ENCODE data around the gene LMO3.

LMO3 gene

DNA sequence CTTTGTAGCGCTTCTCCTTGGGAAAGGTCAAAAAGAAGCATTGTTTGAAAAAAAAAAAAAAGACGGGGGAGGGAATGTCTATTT lies at the start of gene LMO3:
TSS of gene LMO3 (minus strand) at position 46 of the 84 bp plus-strand sequence. CDS start 5,302 bp downstream, outside the sequence.
- ChIA-PET CTCF (interaction anchor here (0.7 kb wide), 1 partner anchor 10 kb away, joined by 3 read pairs; no protein-coding TSS in a partner anchor), POLR2A (no interaction called here)
- no peak for DNase-seq (ENCODE audit: extremely low spot score)
- TF ChIP-seq L3MBTL2 (conservative IDR thresholded peaks at IDR 0.05): no peak
- TF ChIP-seq ELF4 (IDR thresholded peaks at IDR 0.05): no peak
- TF ChIP-seq ARNT (IDR thresholded peaks at IDR 0.05): no peak
- TF ChIP-seq SP1 (IDR thresholded peaks at IDR 0.05): no peak
- TF ChIP-seq FOXK2 (IDR thresholded peaks at IDR 0.05): no peak
- TF ChIP-seq HDGF (IDR thresholded peaks at IDR 0.05; ENCODE audit: borderline replicate concordance): no peak
- no peak for TF ChIP-seq TARDBP (IDR thresholded peaks at IDR 0.05)
- TF ChIP-seq PKNOX1 (IDR thresholded peaks at IDR 0.05): no peak
- no peak for TF ChIP-seq ZNF384 (IDR thresholded peaks at IDR 0.05)
- TF ChIP-seq NFRKB (IDR thresholded peaks at IDR 0.05): no peak
- TF ChIP-seq LEF1 (IDR thresholded peaks at IDR 0.05; ENCODE audit: borderline replicate concordance): no peak
- TF ChIP-seq BHLHE40 (IDR thresholded peaks at IDR 0.05; ENCODE audit: borderline replicate concordance): no peak
- no peak for TF ChIP-seq FOXA1 (IDR thresholded peaks at IDR 0.05)
- no peak for TF ChIP-seq CTBP1 (IDR thresholded peaks at IDR 0.05; ENCODE audit: borderline replicate concordance)
- TF ChIP-seq SUZ12 (IDR thresholded peaks at IDR 0.05): no peak
- TF ChIP-seq FOXM1 (IDR thresholded peaks at IDR 0.05; ENCODE audit: borderline replicate concordance): no peak

DNA sequence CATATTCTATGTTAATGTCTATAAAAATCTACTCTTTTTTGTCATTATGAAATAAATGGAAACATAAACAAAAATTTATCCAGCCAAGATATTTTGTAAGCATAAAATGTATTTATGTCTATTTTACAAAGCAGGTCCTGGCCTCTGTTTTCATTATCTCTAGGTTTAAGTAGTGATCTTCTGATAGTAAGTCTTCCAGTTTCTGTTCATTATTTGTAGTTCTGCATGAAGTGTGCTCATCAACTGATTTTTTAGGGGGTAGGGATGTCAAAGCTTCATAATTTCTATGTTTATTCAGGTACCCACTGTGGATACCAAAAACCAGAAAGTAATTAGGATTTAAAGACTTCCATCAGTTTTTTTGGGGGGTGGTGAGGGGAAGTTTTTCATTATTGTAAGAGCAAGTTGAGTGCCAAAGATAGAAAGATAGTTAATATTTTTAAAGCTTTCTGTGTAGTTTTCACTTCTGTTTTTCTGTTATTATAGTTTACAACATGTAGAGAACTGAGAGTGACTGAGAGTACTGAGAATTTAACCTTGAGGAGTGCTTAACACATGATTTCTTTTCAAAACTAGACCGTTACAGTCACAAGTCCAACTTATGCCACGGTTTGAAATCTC lies 30.6 kb upstream of the LMO3 start:
- TF ChIP-seq FOXA1 (IDR thresholded peaks at IDR 0.05) (no peak), ZNF384 (IDR thresholded peaks at IDR 0.05) (no peak), HDGF (IDR thresholded peaks at IDR 0.05; ENCODE audit: borderline replicate concordance) (no peak), ELF4 (IDR thresholded peaks at IDR 0.05) (no peak), SP1 (IDR thresholded peaks at IDR 0.05) (no peak), CTBP1 (IDR thresholded peaks at IDR 0.05; ENCODE audit: borderline replicate concordance) (no peak), TARDBP (IDR thresholded peaks at IDR 0.05) (no peak), SUZ12 (IDR thresholded peaks at IDR 0.05) (no peak), PKNOX1 (IDR thresholded peaks at IDR 0.05) (no peak), LEF1 (IDR thresholded peaks at IDR 0.05; ENCODE audit: borderline replicate concordance) (no peak), NFRKB (IDR thresholded peaks at IDR 0.05) (no peak), L3MBTL2 (conservative IDR thresholded peaks at IDR 0.05) (no peak), FOXM1 (IDR thresholded peaks at IDR 0.05; ENCODE audit: borderline replicate concordance) (no peak), FOXK2 (IDR thresholded peaks at IDR 0.05) (no peak), BHLHE40 (IDR thresholded peaks at IDR 0.05; ENCODE audit: borderline replicate concordance) (no peak)
- POLR2A ChIA-PET: no interaction called here
- CTCF ChIA-PET: no interaction called here
- DNase-seq (ENCODE audit: extremely low spot score): no peak

DNA sequence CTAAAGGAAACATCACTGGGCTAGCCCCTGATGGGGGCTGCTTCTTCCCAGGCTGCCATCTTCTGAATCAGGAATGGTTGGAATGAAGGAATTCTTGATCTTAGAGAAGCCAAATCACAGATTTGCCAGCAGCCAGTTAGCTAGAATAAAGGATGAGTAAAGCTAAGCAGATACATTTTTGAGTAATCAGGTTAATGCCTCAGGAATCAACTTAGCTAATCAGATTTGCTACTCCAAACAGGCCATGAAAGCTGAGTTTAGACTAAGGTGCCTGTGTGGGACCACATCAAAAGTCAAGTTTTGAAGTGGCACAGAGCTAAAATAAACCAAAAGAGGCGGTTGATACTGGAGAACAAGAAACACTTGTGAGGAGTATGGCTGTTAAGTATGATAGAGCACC lies 28.8 kb upstream of the LMO3 start:
- no peak for DNase-seq (ENCODE audit: extremely low spot score)
- CTCF ChIA-PET: no interaction called here
- POLR2A ChIA-PET: no interaction called here
- no peak for TF ChIP-seq SUZ12 (IDR thresholded peaks at IDR 0.05)
- TF ChIP-seq FOXA1 (IDR thresholded peaks at IDR 0.05): no peak
- TF ChIP-seq PKNOX1 (IDR thresholded peaks at IDR 0.05): no peak
- no peak for TF ChIP-seq ZNF384 (IDR thresholded peaks at IDR 0.05)
- no peak for TF ChIP-seq CTBP1 (IDR thresholded peaks at IDR 0.05; ENCODE audit: borderline replicate concordance)
- no peak for TF ChIP-seq ARNT (IDR thresholded peaks at IDR 0.05)

- ChIA-PET POLR2A (no interaction called here), CTCF (no interaction called here)
- TF ChIP-seq LEF1 (IDR thresholded peaks at IDR 0.05; ENCODE audit: borderline replicate concordance): no peak
- no peak for TF ChIP-seq NFRKB (IDR thresholded peaks at IDR 0.05)
- no peak for TF ChIP-seq ZNF384 (IDR thresholded peaks at IDR 0.05)
- no peak for TF ChIP-seq CTBP1 (IDR thresholded peaks at IDR 0.05; ENCODE audit: borderline replicate concordance)
- TF ChIP-seq BHLHE40 (IDR thresholded peaks at IDR 0.05; ENCODE audit: borderline replicate concordance): no peak
- no peak for TF ChIP-seq FOXK2 (IDR thresholded peaks at IDR 0.05)
- DNase-seq (ENCODE audit: extremely low spot score): no peak
These were observed 21.0 kb upstream of the LMO3 start for GRCh38 chr12:16626991-16627390.

GRCh38 chr12:16622338-16622737 lies 16.4 kb upstream of the LMO3 start:
- CTCF ChIA-PET: no interaction called here

More at GRCh38 chr12:16622338-16622737, 16.4 kb upstream of the LMO3 start:
- TF ChIP-seq CTBP1 (IDR thresholded peaks at IDR 0.05; ENCODE audit: borderline replicate concordance) (no peak), ZNF384 (IDR thresholded peaks at IDR 0.05) (no peak), ELF4 (IDR thresholded peaks at IDR 0.05) (no peak), FOXA1 (IDR thresholded peaks at IDR 0.05) (no peak), LEF1 (IDR thresholded peaks at IDR 0.05; ENCODE audit: borderline replicate concordance) (no peak), SP1 (IDR thresholded peaks at IDR 0.05) (no peak), SUZ12 (IDR thresholded peaks at IDR 0.05) (no peak), FOXM1 (IDR thresholded peaks at IDR 0.05; ENCODE audit: borderline replicate concordance) (no peak), HDGF (IDR thresholded peaks at IDR 0.05; ENCODE audit: borderline replicate concordance) (no peak), ARNT (IDR thresholded peaks at IDR 0.05) (no peak), L3MBTL2 (conservative IDR thresholded peaks at IDR 0.05) (no peak), NFRKB (IDR thresholded peaks at IDR 0.05) (no peak), FOXK2 (IDR thresholded peaks at IDR 0.05) (no peak), BHLHE40 (IDR thresholded peaks at IDR 0.05; ENCODE audit: borderline replicate concordance) (no peak), TARDBP (IDR thresholded peaks at IDR 0.05) (no peak), PKNOX1 (IDR thresholded peaks at IDR 0.05) (no peak)
- DNase-seq (ENCODE audit: extremely low spot score): no peak
- POLR2A ChIA-PET: no interaction called here
